Mesenteric fat pad (tissue), 1 donor: ENCODE measurements around the gene PPM1E. TPM values are rescaled to one million over a fixed set of nuclear protein-coding genes. Genes with fewer than 3 reads are reported as not detected.

Experiments used
- DNase-seq: peaks from one replicate; pipeline ENCODE4 v3.0.0-alpha.2; 2020; ENCODE audit warnings: low spot score
- total RNA-seq: library from RNA; stranded (reverse); fragmentation: NEBNext Ultra II Directional; extraction: Animal tissue kit (Norgen Biotek cat#: 25700); gene quantifications from one replicate; pipeline ENCODE4 v1.2.1, GENCODE V29; 2021
- donor health status: DM: yes; HTN: yes; CAD: no.

Gene PPM1E
- total RNA-seq, 1 donor from 2014 or later, result 0.13 TPM

GRCh38 chr17:58993311-58993710 is 237.7 kb downstream of the PPM1E start:
- DNase-seq, result no peak

- DNase-seq, result no peak
These were observed 239.7 kb downstream of the PPM1E start for GRCh38 chr17:58995247-58995940.

GRCh38 chr17:58996968-58997367 is 241.3 kb downstream of the PPM1E start:
- no peak for DNase-seq

- DNase-seq, result no peak
These were observed 242.3 kb downstream of the PPM1E start for GRCh38 chr17:58997756-58998553.

DNA sequence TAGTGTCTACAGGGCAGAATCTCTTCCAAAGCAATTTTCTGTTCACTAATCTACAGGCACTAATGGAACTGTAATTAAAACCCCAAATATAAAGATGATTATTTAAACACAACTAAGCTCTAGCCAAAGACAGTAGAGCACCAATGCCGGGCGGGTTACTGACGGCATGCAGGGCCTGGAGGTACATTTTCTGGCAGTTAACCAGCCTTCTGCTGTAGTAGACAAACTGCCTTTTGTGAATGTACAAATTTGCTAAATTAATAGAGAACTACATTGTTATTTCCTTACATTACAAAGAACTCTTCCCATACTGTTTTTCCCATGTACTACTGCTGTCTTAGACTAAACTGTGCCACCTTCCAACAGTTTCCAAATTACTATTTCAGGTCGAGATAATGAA is 243.2 kb downstream of the PPM1E start:
- DNase-seq, result no peak

GRCh38 chr17:58999500-58999899 is 243.8 kb downstream of the PPM1E start:
- no peak for DNase-seq

DNA sequence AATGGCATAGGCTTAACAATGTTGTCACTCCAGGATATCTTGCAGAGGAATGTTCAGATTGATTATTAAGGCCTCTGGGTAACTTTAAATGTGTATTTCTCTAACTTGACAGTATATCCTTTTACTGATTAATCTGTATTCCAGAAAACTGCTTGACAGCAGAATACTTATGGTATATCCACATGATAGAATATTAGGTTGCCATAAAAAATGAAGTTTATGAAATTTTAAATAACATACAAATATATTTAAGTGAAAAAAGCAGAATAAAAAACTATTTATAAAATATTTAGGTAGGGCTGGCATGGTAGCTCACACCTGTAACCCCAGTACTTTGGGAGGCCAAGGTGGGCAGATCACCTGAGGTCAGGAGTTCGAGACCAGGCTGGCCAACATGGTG is 244.4 kb downstream of the PPM1E start:
- DNase-seq, result no peak

GRCh38 chr17:59001158-59001814 is 245.6 kb downstream of the PPM1E start:
- no peak for DNase-seq

- no peak for DNase-seq
These were observed 246.5 kb downstream of the PPM1E start for GRCh38 chr17:59002126-59002525.

DNA sequence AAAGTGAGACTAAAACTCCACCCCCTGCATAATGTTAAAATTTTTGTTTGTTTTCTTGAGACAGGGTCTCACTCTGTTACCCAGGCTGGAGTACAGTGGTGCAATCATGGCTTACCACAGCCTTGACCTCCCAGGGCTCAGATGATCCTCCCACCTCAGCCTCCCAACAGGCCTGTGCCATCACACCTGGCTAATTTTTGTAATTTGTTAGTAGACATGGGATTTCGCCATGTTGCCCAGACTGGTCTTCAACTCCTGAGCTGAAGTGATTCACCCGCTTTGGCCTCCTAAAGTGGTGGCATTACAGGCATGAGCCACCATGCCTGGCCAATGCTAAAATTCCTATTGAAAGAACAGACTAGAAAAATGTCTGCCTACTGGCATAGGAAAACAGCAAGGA is 247.2 kb downstream of the PPM1E start:
- DNase-seq, result no peak

DNA sequence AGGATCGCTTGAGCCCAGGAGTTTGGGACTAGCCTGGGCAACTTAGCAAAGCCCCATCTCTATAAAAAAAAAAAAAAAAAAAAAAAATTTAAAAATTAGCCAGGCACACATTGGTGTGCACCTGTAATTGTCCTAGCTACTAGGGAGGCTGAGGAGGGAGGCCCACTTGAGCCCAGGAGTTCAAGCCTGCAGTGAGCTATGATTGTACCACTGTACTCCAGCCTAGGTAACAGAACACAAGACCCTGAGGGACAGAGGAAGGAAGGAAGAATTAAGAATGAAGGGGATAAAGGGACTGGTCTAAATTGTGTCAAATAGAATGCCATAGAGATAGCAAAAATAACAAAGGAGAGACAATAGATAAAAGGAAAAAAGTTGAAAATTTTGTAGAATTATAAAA is 248.2 kb downstream of the PPM1E start:
- no peak for DNase-seq

- DNase-seq, result no peak
These were observed 248.9 kb downstream of the PPM1E start for GRCh38 chr17:59004338-59005111.

- no peak for DNase-seq
These were observed 252.3 kb downstream of the PPM1E start for GRCh38 chr17:59007995-59008394.

GRCh38 chr17:59008737-59009136 is 253.1 kb downstream of the PPM1E start:
- DNase-seq, result no peak

DNA sequence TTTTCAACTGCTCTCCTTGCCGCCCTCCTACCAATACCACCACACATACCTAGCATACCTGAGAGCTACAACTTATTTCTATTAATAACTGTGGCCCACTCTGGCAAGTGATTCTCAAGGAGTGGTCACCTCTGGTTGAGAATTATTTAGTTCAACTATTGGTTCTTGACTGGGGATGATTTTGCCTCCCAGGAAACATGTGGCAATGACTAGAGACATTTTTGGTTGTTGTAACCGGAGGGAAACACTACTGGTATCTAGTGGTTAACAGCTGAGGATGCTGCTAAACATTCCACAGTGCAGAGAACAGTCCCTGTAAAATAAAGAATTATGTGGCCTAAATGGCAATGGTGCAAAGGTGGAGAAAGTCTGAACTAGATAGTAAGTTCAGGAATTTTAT is 254.4 kb downstream of the PPM1E start:
- DNase-seq, result no peak

GRCh38 chr17:59011975-59012374 is 256.3 kb downstream of the PPM1E start:
- no peak for DNase-seq

DNA sequence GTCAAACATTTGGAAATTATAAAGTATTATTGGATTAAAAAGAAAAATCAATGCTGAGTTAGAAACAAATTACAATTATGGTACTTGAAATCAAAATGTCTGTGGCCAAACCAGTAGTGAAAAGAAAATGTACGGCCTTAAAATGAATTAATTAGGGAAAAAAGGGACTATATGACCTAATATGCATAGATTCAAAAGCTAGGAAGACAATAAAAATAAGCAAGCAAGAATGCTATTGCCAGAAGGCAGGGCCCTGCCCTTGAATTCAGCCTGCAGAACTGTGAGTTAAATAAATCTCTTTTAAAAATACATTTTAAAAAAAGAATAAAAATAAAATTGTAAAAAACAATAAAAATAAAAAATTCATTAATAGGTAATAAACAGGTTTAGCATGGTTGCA is 262.4 kb downstream of the PPM1E start:
- DNase-seq, result no peak

- no peak for DNase-seq
These were observed 269.3 kb downstream of the PPM1E start for GRCh38 chr17:59024916-59025315.

DNA sequence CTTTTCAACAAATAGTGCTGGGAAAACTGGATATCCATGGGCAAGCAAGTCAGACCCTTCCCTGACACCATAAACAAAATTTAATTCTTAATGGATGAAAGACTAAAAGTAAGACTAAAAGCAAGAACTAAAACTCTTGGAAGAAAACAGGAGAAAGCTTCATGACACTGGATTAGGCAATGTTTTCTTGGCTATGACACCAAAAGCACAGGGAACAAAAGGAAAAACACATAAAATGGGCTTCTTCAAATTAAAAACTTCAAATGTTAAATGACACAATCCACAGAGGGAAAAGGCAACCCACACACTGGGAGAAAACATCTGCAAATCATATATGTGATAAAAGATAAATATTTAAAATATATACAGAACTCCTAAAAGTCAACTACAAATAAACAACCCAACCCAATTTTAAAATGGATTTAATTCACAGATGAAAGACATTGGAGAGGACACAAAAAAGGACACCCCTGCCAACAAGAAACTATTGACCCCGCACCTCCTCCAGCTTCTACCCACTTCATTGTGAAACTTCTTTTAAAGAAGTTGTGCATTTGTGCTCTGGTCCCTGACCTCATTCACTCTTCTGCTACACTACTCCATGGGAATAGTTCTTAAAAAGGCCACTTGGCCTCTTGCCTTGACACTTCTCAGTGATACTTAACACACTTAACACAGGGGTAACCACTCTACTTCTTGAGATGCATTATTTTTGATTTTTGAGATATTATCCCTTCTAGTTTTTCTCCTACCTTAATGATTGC is 270.7 kb downstream of the PPM1E start:
- DNase-seq, result no peak

DNA sequence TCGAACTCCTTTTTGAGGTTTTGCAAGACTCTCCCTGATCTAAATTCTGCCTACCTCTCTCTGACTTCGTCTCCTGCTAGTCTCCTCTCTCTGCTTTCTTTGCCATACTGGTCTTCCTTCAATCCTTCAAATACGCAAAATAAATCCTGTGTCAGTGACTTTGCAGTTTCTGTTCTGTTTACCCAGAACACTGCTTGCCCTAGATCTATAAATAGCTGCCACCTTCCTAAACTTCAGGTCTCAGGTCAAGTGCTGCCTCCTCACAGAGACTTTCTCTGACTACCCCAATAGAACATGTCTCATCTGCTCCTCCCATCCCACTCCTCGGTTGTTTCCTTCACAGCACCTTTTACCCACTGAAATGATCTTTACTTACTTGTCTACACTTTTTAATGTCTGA is 272.1 kb downstream of the PPM1E start:
- no peak for DNase-seq

DNA sequence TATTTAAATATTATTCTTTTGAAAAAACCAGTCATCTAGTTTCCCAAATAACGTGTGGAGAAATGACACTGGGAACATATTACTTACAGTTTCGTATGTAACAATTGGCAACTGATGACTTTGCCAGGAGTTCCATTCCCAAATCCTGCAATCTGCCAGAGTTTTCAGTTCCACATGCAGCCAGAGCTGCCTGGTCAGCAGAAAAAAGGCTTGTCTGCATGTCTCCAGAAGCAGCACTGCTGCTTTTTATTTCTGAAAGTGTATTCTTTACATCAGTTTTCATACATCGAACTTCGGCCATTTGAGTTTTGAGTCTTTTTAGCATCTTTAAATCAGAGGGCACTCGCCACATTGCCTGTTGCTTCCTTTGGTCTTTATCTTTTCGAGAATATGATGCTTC is 272.7 kb downstream of the PPM1E start:
- no peak for DNase-seq
